Stomach (tissue), 9 donors: ENCODE results near the gene DNAI1. TPM values are rescaled to one million over a fixed set of nuclear protein-coding genes. Genes with fewer than 3 reads are reported as not detected.

Experiments
- DNase-seq, 2 donors: peaks; one replicate each; pipeline versions ENCODE4 v3.0.0 to v3.0.0-alpha.2; 2013 to 2019
- H3K27ac ChIP-seq, 5 donors: fragments of 200-600 bp in 4 of 5; sonication (generic) in 4 of 5; one replicate each; pipeline ENCODE4 v1.5.1; 2013 to 2019; ENCODE audit warnings: mild to moderate bottlenecking in 1 of 5, moderate library complexity in 1 of 5
- H3K27me3 ChIP-seq, 3 donors: fragments of 200-600 bp; sonication (generic); one replicate each; pipeline ENCODE4 v1.5.1; 2017 to 2019; ENCODE audit warnings: mixed run types in 1 of 3
- H3K36me3 ChIP-seq, 4 donors: fragments of 200-600 bp; sonication (generic); 1 replicate in 3 of 4; 2 replicates in 1 of 4; pipeline ENCODE4 v1.5.1; 2016 to 2019
- H3K4me1 ChIP-seq, 4 donors: fragments of 200-600 bp; sonication (generic); one replicate each; pipeline ENCODE4 v1.5.1; 2016 to 2019
- H3K4me3 ChIP-seq, 4 donors: fragments of 200-600 bp; sonication (generic) in 3 of 4; one replicate each; pipeline ENCODE4 v1.5.1; 2016 to 2019; ENCODE audit warnings: mild to moderate bottlenecking in 1 of 4
- H3K9me3 ChIP-seq, 4 donors: fragments of 200-600 bp; sonication (generic); one replicate each; pipeline ENCODE4 v1.5.1; 2016 to 2019
- CTCF ChIP-seq, 7 experiments: fragments of 450-650 bp in 4 of 7; fragments of 200-600 bp in 3 of 7; sonication (generic) in 3 of 7; IDR thresholded peaks; one replicate each; pipeline ENCODE4 v1.5.1; 2016 to 2019; ENCODE audit warnings: antibody characterized with exemption in 7 of 7, control low read depth in 2 of 7, mild to moderate bottlenecking in 1 of 7
- EP300 ChIP-seq: sonication (generic); formaldehyde crosslinking; IDR thresholded peaks from one replicate; pipeline ENCODE4 v1.6.1; 2017; ENCODE audit warnings: antibody characterized with exemption
- POLR2A ChIP-seq, 4 donors: fragments of 450-650 bp; IDR thresholded peaks; one replicate each; pipeline ENCODE4 v1.6.1; 2016; ENCODE audit warnings: antibody characterized with exemption in 4 of 4, control low read depth in 2 of 4, mild to moderate bottlenecking in 1 of 4, moderate library complexity in 1 of 4
- POLR2AphosphoS5 ChIP-seq, 3 donors: sonication (generic); formaldehyde crosslinking; IDR thresholded peaks; one replicate each; pipeline ENCODE4 v1.6.1; 2016; ENCODE audit warnings: antibody characterized with exemption in 3 of 3
- WGBS, 5 donors: extraction: QIAGEN DNeasy Blood & Tissue Kit in 3 of 5; methylation state at CpG; one replicate each; pipeline versions ENCODE4 v1.1.5 to v1.1.7; 2013 to 2018; 5-methylcytosine and 5-hydroxymethylcytosine counted together
- intact Hi-C: fragments of 100-400 bp; cut with DNase I; formaldehyde crosslinking; loops from one replicate; pipeline ENCODE4 v1.15.1; 2023; ENCODE audit warnings: low total_unique reads
- polyA plus RNA-seq, 3 donors: library from polyadenylated mRNA; stranded (reverse); fragments of 200-250 nt; gene quantifications; one replicate each; pipeline ENCODE4 v1.2.3, GENCODE V29; 2013
- total RNA-seq, 5 donors: library from RNA; depleted of rRNA; stranded (reverse); fragments of >200 nt; gene quantifications; one replicate each; pipeline versions ENCODE4 v1.1.0 to v1.2.3, GENCODE V29; 2014 to 2016
- donor health status: healthy with polysubstance abuse.
- donor health status: Bipolar disorder and iron deficiency.
- donor health status: healthy.

The DNAI1 gene
- total and polyA plus RNA-seq, 8 donors: 0.31 to 1.0 TPM; not detected in 6

GRCh38 chr9:34443533-34443932 is 15.1 kb upstream of the DNAI1 start:
- Histone ChIP-seq H3K4me1 (peaks cover 0 to 13% (median 6%) of the 10 kb centered on the region in 4 donors), H3K4me3 (no peak overlapping the region), H3K36me3 (peaks cover 0 to 7% (median 5%) of the 10 kb centered on the region in 4 donors), H3K9me3 (no peaks in the 10 kb centered on the region), H3K27ac (no peak overlapping the region), H3K27me3 (no peaks in the 10 kb centered on the region)
- no peak for DNase-seq
- TF ChIP-seq POLR2A (IDR thresholded peaks at IDR 0.05): no peak
- TF ChIP-seq POLR2AphosphoS5 (IDR thresholded peaks at IDR 0.05): no peak
- no peak for TF ChIP-seq CTCF (IDR thresholded peaks at IDR 0.05)
- no peak for TF ChIP-seq EP300
- intact Hi-C loops: no loop called here
- 35 to 63% (median 46%) methylated on average over 2 of the region's 2 CpGs for WGBS, 5 donors

- Histone ChIP-seq H3K4me1 (peaks cover 0 to 13% (median 6%) of the 10 kb centered on the region in 4 donors), H3K4me3 (no peak overlapping the region), H3K9me3 (no peaks in the 10 kb centered on the region), H3K36me3 (peaks cover 0 to 3% (median 1%) of the 10 kb centered on the region in 4 donors), H3K27ac (no peak overlapping the region), H3K27me3 (no peaks in the 10 kb centered on the region)
- no peak for TF ChIP-seq POLR2A (IDR thresholded peaks at IDR 0.05)
- TF ChIP-seq CTCF (IDR thresholded peaks at IDR 0.05): no peak
- TF ChIP-seq POLR2AphosphoS5 (IDR thresholded peaks at IDR 0.05): no peak
- TF ChIP-seq EP300: no peak
- intact Hi-C loops: no loop called here
- no peak for DNase-seq
Measured at GRCh38 chr9:34443976-34444375, 14.6 kb upstream of the DNAI1 start.

GRCh38 chr9:34446468-34446891 is 12.1 kb upstream of the DNAI1 start:
- H3K27ac ChIP-seq: no peak overlapping the region
- TF ChIP-seq POLR2A (IDR thresholded peaks at IDR 0.05) (no peak), EP300 (no peak), CTCF (IDR thresholded peaks at IDR 0.05) (no peak), POLR2AphosphoS5 (IDR thresholded peaks at IDR 0.05) (no peak)
- DNase-seq: no peak
- intact Hi-C loops: no loop called here
- no peak overlapping the region for H3K4me3 ChIP-seq
- peaks cover 6 to 17% (median 8%) of the 10 kb centered on the region in 4 donors for H3K4me1 ChIP-seq
- no peaks in the 10 kb centered on the region for H3K27me3 ChIP-seq
- no peaks in the 10 kb centered on the region for H3K36me3 ChIP-seq
- H3K9me3 ChIP-seq: no peaks in the 10 kb centered on the region

GRCh38 chr9:34446951-34447350 is 11.7 kb upstream of the DNAI1 start:
- no peak for DNase-seq
- Histone ChIP-seq H3K27me3 (no peaks in the 10 kb centered on the region), H3K27ac (no peak overlapping the region), H3K4me3 (no peak overlapping the region), H3K9me3 (no peaks in the 10 kb centered on the region), H3K4me1 (peaks cover 9 to 17% (median 11%) of the 10 kb centered on the region in 4 donors), H3K36me3 (no peaks in the 10 kb centered on the region)
- TF ChIP-seq POLR2AphosphoS5 (IDR thresholded peaks at IDR 0.05) (no peak), CTCF (IDR thresholded peaks at IDR 0.05) (no peak), POLR2A (IDR thresholded peaks at IDR 0.05) (no peak), EP300 (no peak)
- 91 to 98% (median 96%) methylated on average over 1 of the region's 1 CpG for WGBS, 5 donors
- intact Hi-C loops: no loop called here
